Natural killer cell (primary cell): ENCODE data around the gene ERICH6B. TPM values are rescaled to one million over a fixed set of nuclear protein-coding genes. Genes with fewer than 3 reads are reported as not detected.

Experiments used
- ATAC-seq, 3 donors: fragments of 150-1000 bp in 2 of 3; fragments of 200-7000 bp in 1 of 3; cut with Tn5 transposase; 1 replicate in 1 of 3; 2 replicates in 2 of 3; pipeline ENCODE4 v1.10.0; 2021; ENCODE audit warnings: mild to moderate bottlenecking in 2 of 3, moderate library complexity in 2 of 3
- DNase-seq, 2 donors: peaks; one replicate each; pipeline versions ENCODE4 v3.0.0 to v3.0.0-alpha.2; 2013 to 2021; ENCODE audit warnings: mixed read lengths in 1 of 2
- H3K27ac ChIP-seq: one replicate; pipeline ENCODE4 v1.5.1; 2013; ENCODE audit warnings: mild to moderate bottlenecking, low read length
- H3K27me3 ChIP-seq: one replicate; pipeline ENCODE4 v1.6.1; 2013; ENCODE audit warnings: low read length; ENCODE audit not compliant: control insufficient read depth, insufficient read depth
- H3K36me3 ChIP-seq: one replicate; pipeline ENCODE4 v1.6.1; 2013; ENCODE audit warnings: low read length; ENCODE audit not compliant: control insufficient read depth, insufficient read depth
- H3K4me1 ChIP-seq: one replicate; pipeline ENCODE4 v1.6.1; 2013; ENCODE audit warnings: low read length; ENCODE audit not compliant: control insufficient read depth, insufficient read depth
- H3K4me3 ChIP-seq: one replicate; pipeline ENCODE4 v1.5.1; 2013; ENCODE audit warnings: low read length
- H3K9me3 ChIP-seq: one replicate; pipeline ENCODE4 v1.6.1; 2013; ENCODE audit warnings: low read length; ENCODE audit not compliant: control insufficient read depth, insufficient read depth
- H3K27ac Mint-ChIP-seq, 2 donors: one replicate each; pipeline ENCODE4 v1.8.0; 2022; ENCODE audit warnings: mild to moderate bottlenecking in 2 of 2, mixed read lengths in 2 of 2, moderate library complexity in 1 of 2
- H3K27me3 Mint-ChIP-seq, 2 donors: one replicate each; pipeline ENCODE4 v1.8.0; 2022; ENCODE audit warnings: low read depth in 2 of 2, mixed read lengths in 2 of 2
- H3K36me3 Mint-ChIP-seq: one replicate; pipeline ENCODE4 v1.8.0; 2022; ENCODE audit warnings: mixed read lengths
- H3K4me1 Mint-ChIP-seq, 2 donors: one replicate each; pipeline ENCODE4 v1.8.0; 2022; ENCODE audit warnings: mixed read lengths in 2 of 2
- H3K4me3 Mint-ChIP-seq: one replicate; pipeline ENCODE4 v1.8.0; 2022; ENCODE audit warnings: mild to moderate bottlenecking, moderate library complexity, mixed read lengths
- H3K9me3 Mint-ChIP-seq, 2 donors: one replicate each; pipeline ENCODE4 v1.8.0; 2022; ENCODE audit warnings: mixed read lengths in 2 of 2
- CTCF ChIP-seq: fragments of 200-600 bp; IDR thresholded peaks from one replicate; pipeline ENCODE4 v1.8.0; 2022; ENCODE audit warnings: antibody characterized with exemption
- WGBS: methylation state at CpG from one replicate; pipeline ENCODE4 v1.1.7; 2013; ENCODE audit warnings: missing lambda C conversion rate; ENCODE audit not compliant: insufficient coverage; 5-methylcytosine and 5-hydroxymethylcytosine counted together
- intact Hi-C: fragments of 100-400 bp; cut with micrococcal nuclease; formaldehyde crosslinking; loops from one replicate; pipeline ENCODE4 v1.14.2; 2022
- total RNA-seq, 4 donors: library from RNA; stranded (reverse); fragments of 120-200 nt in 1 of 4; gene quantifications; one replicate each; pipeline versions ENCODE4 v1.2.3 to v1.2.4, GENCODE V29; 2013 to 2022

Gene ERICH6B
- total RNA-seq, 3 donors from 2014 or later (not counting 1 experiment from before 2014, with no cell fraction given) = not detected

- intact Hi-C loops = no loop called here
- peaks cover 4 to 19% of the 10 kb centered on the region in 2 donors for H3K27me3 Mint-ChIP-seq
These were observed 15.3 kb upstream of the ERICH6B start for GRCh38 chr13:45630791-45631190.

GRCh38 chr13:45629940-45630339 lies 14.4 kb upstream of the ERICH6B start:
- Mint-ChIP-seq H3K36me3 (no peaks in the 10 kb centered on the region), H3K27me3 (peaks cover 9 to 27% of the 10 kb centered on the region in 2 donors), H3K4me1 (no peaks in the 10 kb centered on the region), H3K4me3 (no peak overlapping the region), H3K9me3 (no peaks in the 10 kb centered on the region), H3K27ac (no peak overlapping the region)
- Histone ChIP-seq H3K27me3 (no peaks in the 10 kb centered on the region), H3K27ac (no peak overlapping the region), H3K4me1 (no peaks in the 10 kb centered on the region), H3K4me3 (no peak overlapping the region), H3K36me3 (no peaks in the 10 kb centered on the region), H3K9me3 (no peaks in the 10 kb centered on the region)
- ATAC-seq (no peak), DNase-seq (no peak)
- no peak for TF ChIP-seq CTCF
- intact Hi-C loops = no loop called here
- 81% methylated on average over 1 of the region's 1 CpG for WGBS

More at GRCh38 chr13:45630791-45631190, 15.3 kb upstream of the ERICH6B start:
- TF ChIP-seq CTCF = no peak
- Mint-ChIP-seq H3K4me3 (no peak overlapping the region), H3K36me3 (no peaks in the 10 kb centered on the region), H3K4me1 (no peaks in the 10 kb centered on the region), H3K27ac (no peak overlapping the region), H3K9me3 (no peaks in the 10 kb centered on the region)
- WGBS = 78% methylated on average over 7 of the region's 7 CpGs
- no peaks in the 10 kb centered on the region for H3K9me3 ChIP-seq
- H3K4me1 ChIP-seq = no peaks in the 10 kb centered on the region
- no peaks in the 10 kb centered on the region for H3K27me3 ChIP-seq
- no peak overlapping the region for H3K4me3 ChIP-seq
- ATAC-seq = no peak
- DNase-seq = no peak
- no peak overlapping the region for H3K27ac ChIP-seq
- H3K36me3 ChIP-seq = no peaks in the 10 kb centered on the region

- intact Hi-C loops = no loop called here
These were observed 12.6 kb upstream of the ERICH6B start for GRCh38 chr13:45628094-45628493.

More at GRCh38 chr13:45628094-45628493, 12.6 kb upstream of the ERICH6B start:
- H3K36me3 Mint-ChIP-seq = no peaks in the 10 kb centered on the region
- no peaks in the 10 kb centered on the region for H3K9me3 Mint-ChIP-seq
- no peak overlapping the region for H3K27ac ChIP-seq
- H3K27me3 ChIP-seq = no peaks in the 10 kb centered on the region
- H3K4me3 Mint-ChIP-seq = no peak overlapping the region
- H3K36me3 ChIP-seq = no peaks in the 10 kb centered on the region
- WGBS = 93% methylated on average over 2 of the region's 3 CpGs
- DNase-seq (no peak), ATAC-seq (no peak)
- no peak overlapping the region for H3K4me3 ChIP-seq
- H3K4me1 Mint-ChIP-seq = no peaks in the 10 kb centered on the region
- no peaks in the 10 kb centered on the region for H3K9me3 ChIP-seq
- H3K4me1 ChIP-seq = no peaks in the 10 kb centered on the region
- H3K27me3 Mint-ChIP-seq = peaks cover 11 to 28% of the 10 kb centered on the region in 2 donors
- TF ChIP-seq CTCF = no peak
- no peak overlapping the region for H3K27ac Mint-ChIP-seq
